ENCODE data around the gene ARHGAP25. TPM values are rescaled to one million over a fixed set of nuclear protein-coding genes. Genes with fewer than 3 reads are reported as not detected.

Gene ARHGAP25
- total and polyA plus RNA-seq, 10 of the 15 experiments (the other 5 are each of a cell fraction or from before 2014, with no cell fraction given): 0.15 to 1.0 (median 0.46) TPM

DNA sequence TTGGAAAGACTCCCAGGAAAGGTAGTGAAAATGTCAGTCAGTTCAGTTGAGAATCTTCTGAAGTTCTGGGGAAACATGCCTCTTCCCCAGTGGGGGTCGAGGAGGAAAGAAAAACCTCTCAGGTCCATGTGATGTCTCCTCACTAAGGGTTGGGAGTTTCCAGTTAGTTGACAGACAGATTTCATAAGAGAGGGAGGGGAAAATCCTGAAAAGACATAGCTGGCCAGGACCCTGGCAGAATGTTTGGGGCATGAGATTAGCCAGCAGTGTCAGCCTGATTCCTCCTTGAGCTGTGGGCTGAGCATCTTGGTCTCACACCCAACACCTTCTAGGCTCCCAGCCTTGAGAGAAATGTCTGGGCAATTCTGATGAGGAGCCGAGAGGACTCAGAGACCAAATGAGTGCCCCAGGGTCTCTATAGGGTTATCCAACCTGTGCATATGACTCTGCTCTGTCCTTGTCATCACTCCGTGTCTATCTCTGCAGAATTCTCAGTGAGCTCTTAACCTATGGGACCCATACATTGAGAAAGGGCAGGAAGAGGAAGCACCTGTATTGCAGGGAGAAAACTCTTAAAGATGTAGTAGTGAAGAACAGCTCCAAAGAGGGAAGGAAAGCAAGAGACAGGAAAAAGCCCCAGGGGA is 122.7 kb downstream of the ARHGAP25 start:
- Histone ChIP-seq H3K4me1 (ENCODE audit: control insufficient read depth, insufficient read depth, low read length) (no peaks in the 10 kb centered on the region), H3K27me3 (replicated peaks in 1 of 2; ENCODE audit: control insufficient read depth in 2 of 2, insufficient read depth in 2 of 2, low read length in 1 of 2) (peaks cover 2 to 3% of the 10 kb centered on the region in 2 experiments; a peak in 3 of 4 replicates), H3K9ac (ENCODE audit: control insufficient read depth, insufficient read depth, low read length) (no peak overlapping the region), H4K20me1 (ENCODE audit: control insufficient read depth, insufficient read depth) (no peaks in the 10 kb centered on the region), H3K4me2 (ENCODE audit: control insufficient read depth, insufficient read depth) (no peak overlapping the region), H3K27ac (ENCODE audit: control insufficient read depth, insufficient read depth) (no peak overlapping the region), H3K4me3 (no peak overlapping the region), H3K79me2 (ENCODE audit: control insufficient read depth, insufficient read depth, low read length) (no peaks in the 10 kb centered on the region), H3K9me3 (replicated peaks; ENCODE audit: control insufficient read depth, insufficient read depth, low read length) (no peaks in the 10 kb centered on the region), H3K36me3 (ENCODE audit: control insufficient read depth in 2 of 2, insufficient read depth in 2 of 2, low read length in 1 of 2) (no peaks in the 10 kb centered on the region), H2AFZ (ENCODE audit: control insufficient read depth, low read depth, low read length) (no peak overlapping the region)
- POLR2A ChIA-PET: no interaction called here
- intact Hi-C loops (cut with micrococcal nuclease; ENCODE audit: unreplicated experiment): no loop called here
- ATAC-seq (no peak), DNase-seq (ENCODE audit: low read depth, low spot score) (no peak), FAIRE-seq (no peak)
- CTCF ChIA-PET: interaction anchor here (0.6 to 1.1 kb wide), 2 partner anchors 10 to 124 kb away, joined by 3 read pairs; no protein-coding TSS in a partner anchor
- in situ Hi-C loops (cut with MboI): no loop called here
- SMC1A ChIA-PET (ENCODE audit: uncharacterized antibody, unreplicated experiment): interaction anchor here (1.1 kb wide), 1 partner anchor 21 kb away, joined by 3 read pairs; no protein-coding TSS in a partner anchor
- 43% methylated on average over 3 of the region's 3 CpGs for WGBS (ENCODE audit: insufficient coverage, insufficient replicate concordance, low lambda C conversion rate, missing lambda C conversion rate)
- RAD21 ChIA-PET (ENCODE audit: unreplicated experiment): no interaction called here
- no peak for TF ChIP-seq ATF2 (IDR thresholded peaks at IDR 0.05; ENCODE audit: low read length)
- no peak for TF ChIP-seq BHLHE40 (IDR thresholded peaks at IDR 0.05; ENCODE audit: borderline replicate concordance in 1 of 2, low read depth in 2 of 2, low read length in 1 of 2)
- TF ChIP-seq IKZF2 (IDR thresholded peaks at IDR 0.05): no peak
- no peak for TF ChIP-seq SKIL (IDR thresholded peaks at IDR 0.05; ENCODE audit: low read depth, poor library complexity, severe bottlenecking)
- TF ChIP-seq JUND (IDR thresholded peaks at IDR 0.05; ENCODE audit: low read depth, low read length): no peak
- no peak for TF ChIP-seq SPI1 (IDR thresholded peaks at IDR 0.05; ENCODE audit: borderline replicate concordance, insufficient read depth, low read depth, low read length)
- no peak for TF ChIP-seq SMC3 (IDR thresholded peaks at IDR 0.05; ENCODE audit: borderline replicate concordance, low read length)
- TF ChIP-seq RBBP5 (conservative IDR thresholded peaks at IDR 0.05): no peak
- no peak for TF ChIP-seq NFXL1 (IDR thresholded peaks at IDR 0.05; ENCODE audit: borderline replicate concordance)
- no peak for TF ChIP-seq ZSCAN29 (IDR thresholded peaks at IDR 0.05)
- no peak for TF ChIP-seq SUPT20H (IDR thresholded peaks at IDR 0.05; ENCODE audit: borderline replicate concordance, control insufficient read depth, low read depth, low read length)
- TF ChIP-seq GATAD2B (conservative IDR thresholded peaks at IDR 0.05; ENCODE audit: low read depth): no peak
- no TSS peak for BruUV-seq (replicated peaks)

Data from GM12878 (cell line).